CD4-positive, alpha-beta T cell treated with Interferon gamma for 1 hour (primary cell): ENCODE data around the gene AFG3L2.

Experiments
- DNase-seq: peaks from one replicate; pipeline ENCODE4 v3.0.0-alpha.2; 2020

AFG3L2 gene

DNA sequence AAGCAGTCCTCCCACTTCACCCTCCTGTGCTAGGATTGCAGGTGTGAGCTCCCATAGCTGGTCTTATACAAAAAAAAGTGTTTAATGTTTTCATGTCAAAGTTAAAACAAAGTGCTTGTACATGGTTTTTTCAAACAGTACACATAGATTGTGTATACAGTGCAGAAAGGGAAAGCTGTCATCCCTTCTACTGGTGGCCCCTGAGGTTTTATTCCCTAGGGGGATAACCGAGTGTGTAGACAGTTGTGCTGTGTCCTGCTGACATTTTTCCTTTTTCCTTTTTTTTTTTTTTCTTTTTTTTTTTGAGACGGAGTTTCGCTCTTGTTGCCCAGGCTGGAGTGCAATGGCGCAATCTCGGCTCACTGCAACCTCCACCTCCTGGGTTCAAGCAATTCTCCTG, 58.2 kb downstream of the AFG3L2 start:
- no peak for DNase-seq

DNA sequence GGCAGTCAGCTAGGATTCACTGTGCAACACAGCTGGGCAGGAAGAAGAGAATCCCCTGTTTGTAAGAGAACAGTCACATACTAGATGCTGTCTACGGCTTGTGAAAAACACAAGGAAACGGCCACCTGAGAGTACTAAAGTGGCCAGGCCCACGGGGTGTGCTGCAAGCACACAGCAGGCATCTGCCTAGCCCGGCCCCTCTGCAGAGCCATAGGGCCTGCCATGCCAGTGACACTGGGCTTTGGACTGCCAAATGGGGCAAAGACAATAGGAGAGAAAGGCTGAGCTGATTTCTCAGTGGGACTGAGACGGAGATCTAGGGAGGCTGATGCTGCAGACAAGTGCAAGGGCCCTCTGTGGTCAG, 58.7 kb downstream of the AFG3L2 start:
- no peak for DNase-seq

DNA sequence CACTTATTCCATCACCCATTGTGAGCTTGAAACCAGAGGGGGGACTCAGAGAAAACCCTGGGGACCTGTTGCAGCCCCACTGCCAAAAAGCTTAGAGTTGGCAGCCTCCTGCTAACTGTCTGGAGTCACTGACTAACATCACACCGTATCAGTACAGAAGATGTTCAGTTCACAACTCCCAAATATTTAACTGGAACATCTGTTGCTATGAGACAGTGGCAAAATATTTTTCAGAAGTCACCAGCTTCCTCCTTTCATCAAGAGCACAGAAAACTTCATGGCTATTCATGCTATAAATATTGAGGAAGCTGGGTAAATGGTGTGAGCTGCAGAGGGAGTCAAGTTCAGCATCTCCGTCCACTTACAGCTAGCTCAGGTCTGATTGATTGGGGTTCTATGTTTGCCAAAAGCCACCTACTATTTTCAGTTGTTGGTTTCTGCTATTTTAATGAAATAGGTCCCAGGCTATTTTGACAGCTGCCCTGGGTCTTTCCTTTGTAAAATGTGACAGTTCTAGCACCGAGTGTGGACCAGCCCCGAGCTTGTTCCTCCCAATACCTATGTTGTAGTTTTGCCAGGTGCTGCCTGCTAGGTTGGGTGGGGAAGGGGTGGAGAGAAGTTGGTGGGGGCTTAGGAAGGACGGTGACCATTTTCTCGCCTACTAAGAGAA, 59.2 kb downstream of the AFG3L2 start:
- DNase-seq: no peak

DNA sequence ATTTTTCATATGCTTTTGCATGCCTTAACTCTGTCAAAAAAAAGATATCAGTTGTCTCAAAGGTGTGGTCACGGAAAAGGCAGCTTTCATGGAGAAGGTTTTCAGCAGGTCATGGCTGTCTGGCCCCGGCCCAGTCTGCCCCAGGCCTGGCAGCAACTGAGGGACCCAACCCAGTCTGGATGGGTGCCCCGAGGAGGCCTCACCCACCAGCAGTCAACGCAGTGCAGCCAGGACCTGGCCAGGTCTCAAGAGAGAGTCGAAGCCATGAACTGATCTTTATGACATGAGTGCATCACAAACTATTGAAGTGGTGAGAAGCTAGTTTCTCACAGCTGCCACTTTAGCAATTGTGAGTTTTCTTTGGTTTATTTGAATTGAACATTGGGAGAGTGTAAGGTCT, 61.1 kb downstream of the AFG3L2 start:
- DNase-seq: no peak

DNA sequence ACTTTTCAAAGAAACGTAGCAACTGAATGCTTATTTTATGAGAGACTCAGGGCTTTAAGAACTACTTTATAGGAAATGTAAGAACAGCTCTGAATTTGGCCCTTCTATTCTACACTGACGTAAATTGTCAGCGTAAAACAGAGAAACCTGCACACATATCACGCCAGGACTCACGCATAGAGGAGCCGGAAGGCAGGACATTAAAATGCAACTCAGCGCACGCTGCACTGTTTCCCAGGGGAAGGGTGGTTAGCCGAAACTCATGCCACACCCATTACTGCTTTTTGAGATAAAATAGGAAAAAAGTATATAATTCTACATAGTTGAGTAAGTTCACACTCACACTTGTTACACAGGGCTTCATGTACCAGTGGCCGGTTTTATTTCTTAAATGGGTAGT, 61.5 kb downstream of the AFG3L2 start:
- no peak for DNase-seq

DNA sequence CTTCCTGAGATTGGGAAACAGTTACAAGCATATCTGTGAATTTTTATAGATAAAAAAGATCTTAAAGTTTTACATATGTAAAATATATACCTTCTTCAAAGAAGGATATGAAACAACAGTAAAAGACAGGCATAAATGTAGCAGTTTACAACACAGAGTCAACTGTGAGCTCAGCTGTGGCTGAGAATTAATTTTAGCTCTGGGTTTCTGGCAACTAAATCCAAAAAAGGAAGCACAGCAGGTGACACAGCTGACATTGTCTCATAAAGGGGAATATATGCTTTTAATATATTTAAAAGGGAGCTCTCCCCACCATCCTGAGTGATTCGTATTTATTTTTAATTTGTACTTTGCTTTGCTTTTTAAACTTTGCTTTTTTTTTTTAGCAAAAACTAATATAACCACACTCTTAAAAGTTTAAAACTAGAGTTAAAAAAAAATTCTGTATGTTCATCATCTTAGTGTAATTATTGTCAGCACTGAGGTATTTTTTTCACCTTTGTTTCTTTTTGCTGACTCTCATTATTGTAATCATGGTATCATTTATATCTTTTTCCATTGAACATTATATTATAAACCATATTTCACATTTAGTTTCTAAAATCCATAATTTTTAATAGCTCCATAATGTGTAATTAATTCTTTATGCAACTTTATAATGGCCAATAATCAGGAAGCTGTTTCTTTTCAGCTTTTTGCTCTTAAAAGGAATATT, 62.3 kb downstream of the AFG3L2 start:
- DNase-seq: no peak

DNA sequence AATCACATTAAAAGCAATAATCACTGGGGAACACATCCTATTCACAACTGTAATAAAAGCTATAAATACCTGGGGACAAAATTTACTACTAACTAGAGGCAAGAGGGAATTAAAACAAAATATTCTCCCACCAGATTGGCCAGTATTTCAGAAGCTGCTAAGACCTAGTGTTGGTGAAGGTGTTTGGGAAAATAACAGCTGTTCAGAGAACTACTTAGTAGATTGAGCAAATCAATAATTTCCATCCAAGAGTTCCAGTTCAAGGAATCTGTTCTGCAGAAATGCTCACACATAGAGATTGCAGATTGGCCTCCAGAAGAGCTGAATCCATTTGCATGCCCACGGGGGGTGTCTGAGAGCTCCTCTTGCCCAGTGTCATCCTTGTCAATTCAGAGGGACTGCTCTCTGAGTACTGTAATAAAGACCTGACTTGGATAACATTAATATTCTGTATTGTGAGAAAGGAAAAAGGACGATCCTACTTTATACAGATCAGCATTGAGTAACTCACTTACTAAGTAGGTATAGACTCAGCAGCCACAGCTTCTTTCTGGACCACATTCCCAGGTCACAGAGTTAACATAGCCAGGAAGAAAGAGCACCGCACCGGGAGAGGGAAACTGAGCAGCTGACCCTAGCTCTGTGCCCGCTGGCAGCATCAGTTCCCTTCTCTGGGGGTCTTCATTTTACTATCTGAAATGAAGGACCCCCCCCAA, 63.3 kb downstream of the AFG3L2 start:
- no peak for DNase-seq

DNA sequence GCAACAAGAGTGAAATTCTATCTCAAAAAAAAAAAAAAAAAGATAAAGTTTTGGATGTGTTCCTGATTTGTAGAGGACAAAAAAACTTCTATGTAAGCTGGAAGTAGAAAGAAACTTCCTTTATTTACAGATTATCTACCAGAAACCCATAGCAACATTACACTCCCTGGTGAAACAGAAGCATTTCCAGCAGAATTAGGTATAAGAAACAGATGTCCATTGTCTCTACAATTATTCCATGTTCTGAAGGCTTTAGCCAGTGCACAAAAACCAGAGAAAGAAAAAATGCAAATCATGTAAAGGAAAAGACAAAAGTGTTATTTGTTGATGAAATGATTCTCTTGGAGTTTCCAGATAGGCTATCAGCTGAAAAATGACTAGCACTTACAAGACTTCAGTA, 64.1 kb downstream of the AFG3L2 start:
- no peak for DNase-seq

DNA sequence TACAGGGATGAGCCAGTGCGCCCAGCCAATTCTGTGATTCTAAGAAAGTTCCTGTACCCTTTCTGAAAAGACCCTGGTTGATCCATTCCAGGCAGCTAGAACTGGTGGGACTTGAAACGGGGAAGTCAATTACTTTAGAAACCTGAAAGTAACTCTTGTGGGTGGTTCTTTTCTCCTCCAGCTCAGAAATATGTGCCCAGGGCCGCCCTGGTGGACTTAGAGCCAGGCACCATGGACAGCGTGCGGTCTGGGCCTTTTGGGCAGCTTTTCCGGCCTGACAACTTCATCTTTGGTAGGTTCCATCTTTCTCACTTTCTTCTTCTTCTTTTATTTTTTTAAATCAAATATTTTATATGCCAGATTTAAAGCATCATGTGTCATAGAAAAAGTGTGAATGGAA, 66.3 kb downstream of the AFG3L2 start:
- no peak for DNase-seq

DNA sequence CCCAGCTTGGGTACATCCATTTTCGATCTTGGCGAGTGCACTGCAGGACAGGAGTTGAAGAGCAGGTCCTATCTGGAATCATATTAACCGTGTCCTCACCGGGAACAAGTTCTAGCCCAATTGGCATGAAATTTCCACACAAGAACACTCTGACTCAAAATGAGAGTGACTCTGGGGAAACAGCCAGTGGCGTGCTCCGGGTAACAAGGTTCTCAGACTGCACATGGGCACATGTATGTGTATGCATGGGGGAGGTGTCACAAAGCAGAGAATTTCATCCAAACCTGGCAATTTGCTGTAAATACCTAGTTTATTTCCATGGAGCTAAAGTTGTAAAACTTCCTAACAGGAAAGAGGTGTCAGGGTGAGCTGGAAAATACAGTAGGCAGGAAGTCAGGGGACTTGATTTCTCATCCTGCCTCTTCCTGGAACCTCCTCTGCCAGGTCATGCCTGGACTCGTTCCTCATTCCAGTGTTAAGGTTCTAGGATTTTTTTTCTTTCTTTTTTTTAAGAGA, 67.3 kb downstream of the AFG3L2 start:
- no peak for DNase-seq

DNA sequence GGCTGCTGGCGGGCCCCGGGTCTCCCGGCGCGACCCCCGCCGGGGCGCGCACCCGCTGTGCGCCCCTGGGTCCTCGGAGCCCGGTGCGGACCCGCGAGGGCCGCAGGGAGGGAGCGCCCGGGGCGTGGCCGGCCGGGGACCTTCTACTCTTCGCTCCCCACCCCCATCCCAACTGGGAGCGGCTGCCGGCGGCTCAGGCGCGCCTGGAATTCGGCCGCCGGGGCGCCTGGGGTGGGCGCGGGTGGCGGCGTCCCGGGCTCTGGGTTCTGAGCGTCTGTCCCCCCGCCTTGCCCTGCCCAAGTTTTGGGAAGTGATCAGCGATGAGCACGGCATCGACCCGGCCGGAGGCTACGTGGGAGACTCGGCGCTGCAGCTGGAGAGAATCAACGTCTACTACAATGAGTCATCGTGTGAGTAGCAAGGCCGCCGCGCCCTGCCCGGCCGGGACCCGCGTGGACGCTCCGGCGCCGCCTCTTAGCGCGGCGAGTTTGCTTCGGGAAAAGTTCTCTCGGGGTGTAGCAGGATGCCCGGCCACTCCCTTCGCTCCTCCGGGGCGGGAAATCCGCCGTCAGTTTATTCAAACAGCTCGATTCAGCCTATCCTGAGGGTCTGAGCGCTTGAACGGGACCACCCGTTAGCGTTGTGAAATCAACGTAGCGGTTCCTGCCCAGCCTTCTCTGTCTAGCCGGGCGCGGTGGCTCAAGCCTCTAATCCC, 68.5 kb downstream of the AFG3L2 start:
- DNase-seq: peak; percentile 64

DNA sequence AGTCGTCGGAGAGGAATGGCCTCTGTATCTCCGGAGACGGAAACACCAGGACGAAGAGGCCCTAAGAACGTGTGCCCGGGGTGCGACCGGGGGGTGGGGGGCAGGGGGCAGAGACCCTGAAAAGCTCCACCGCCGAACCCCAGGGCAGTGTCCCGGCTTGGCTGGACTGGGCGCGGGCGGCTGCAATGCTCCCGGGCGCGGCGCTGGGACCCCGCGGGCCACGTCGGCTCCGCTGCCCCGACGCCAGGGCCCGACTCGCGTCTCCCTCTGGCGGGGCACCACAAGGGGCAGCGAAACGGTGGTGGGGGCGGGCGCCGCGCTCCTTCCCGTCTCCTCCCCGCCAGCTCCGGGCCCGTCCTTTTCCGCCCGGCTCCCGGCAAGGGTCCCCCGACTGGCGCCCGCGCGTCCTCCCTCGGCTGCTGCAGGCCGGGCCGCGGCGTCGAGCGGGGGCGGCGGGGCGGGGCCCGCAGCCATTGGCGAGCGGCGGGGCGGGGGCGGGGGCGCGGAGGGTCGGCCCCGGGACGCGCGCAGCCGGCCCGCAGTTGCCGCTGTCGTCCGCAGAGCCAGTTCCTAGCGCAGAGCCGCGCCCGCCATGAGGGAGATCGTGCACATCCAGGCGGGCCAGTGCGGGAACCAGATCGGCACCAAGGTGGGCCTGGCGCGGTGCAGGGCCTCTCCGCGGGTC, 69.2 kb downstream of the AFG3L2 start, which contains the start of gene TUBB6:
TUBB6 (plus strand) TSS at position 541 of the 685 bp plus-strand sequence; CDS start at position 593, 52 bp downstream.
- DNase-seq: peak; percentile 30

DNA sequence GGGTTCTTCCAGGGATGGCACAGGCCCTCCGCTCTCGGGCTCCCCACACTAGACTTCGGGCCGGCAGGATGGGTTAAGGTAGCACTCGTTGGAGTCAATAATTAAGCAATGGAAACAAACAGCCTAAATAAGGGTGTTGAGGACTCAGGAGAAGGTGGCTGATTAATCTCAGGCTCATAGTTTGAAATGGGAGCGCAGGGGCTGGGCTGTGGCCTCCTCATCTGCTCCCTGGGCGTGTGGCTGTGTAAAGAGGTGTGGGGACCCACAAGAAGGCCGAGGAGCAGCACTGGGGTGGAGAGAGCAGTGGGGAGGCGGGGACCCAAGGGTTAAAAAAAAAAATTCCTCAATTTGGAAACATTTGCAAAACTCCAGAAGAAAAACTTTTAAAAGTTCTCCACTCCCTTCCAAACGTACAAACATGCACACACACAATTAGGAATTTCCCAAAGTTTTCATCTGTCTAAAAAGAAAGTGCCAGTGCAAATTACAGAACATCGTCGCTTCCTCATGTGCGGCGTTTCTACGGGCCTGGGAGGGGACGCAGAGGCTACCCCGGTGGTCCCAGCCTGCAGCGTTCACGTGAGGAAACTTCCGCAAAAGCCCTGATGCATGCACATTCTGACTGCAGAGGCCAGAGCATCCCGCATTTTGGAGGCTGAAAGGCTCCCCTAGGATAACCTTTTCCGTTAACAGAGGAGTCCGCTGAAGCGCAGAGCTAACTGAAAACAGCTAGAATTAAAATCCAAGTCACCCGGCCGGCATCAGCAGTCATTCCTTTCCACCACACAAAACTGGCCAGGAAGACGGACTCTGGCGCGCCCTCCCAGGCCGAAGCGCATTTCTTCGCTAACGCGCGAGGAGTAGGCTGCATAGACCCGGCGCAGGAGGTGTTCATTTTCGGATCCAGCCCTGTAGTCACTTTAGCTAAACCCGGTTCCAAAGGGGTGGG, 70.0 kb downstream of the AFG3L2 start:
- DNase-seq: peak; percentile 30

DNA sequence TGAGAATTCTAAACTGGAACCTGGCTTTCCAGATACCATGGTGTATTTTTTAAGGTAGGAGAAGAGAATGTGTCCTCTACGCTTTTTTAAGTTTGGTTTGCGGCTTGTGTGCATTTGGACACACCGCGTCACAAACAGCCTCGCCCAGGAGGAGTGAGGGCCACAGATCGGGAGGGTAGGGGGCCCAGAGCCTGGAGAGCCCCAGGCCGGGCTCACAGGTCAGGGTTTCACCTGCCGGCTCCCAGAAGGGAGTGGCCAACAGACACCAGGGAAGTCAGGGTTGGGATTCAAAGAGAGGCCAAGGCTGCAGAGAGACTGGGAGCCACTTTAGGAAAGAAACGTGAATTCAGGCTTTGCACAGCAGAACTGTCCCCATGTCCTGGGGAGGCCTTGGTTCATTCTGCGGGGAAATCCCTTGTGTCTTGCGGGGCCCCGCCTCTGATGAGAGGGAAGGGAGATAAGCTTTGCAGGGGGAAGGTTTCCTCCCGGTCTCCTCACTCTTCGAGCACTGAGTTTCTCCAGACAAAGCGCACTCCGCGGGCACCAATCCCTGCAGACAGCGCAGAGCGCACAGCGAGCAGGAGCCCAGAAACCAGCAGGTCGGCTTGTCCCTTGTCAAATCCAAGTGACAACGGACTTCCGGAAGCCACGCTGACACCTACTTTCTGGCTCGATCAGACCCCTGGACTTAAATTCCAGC, 70.9 kb downstream of the AFG3L2 start:
- no peak for DNase-seq

DNA sequence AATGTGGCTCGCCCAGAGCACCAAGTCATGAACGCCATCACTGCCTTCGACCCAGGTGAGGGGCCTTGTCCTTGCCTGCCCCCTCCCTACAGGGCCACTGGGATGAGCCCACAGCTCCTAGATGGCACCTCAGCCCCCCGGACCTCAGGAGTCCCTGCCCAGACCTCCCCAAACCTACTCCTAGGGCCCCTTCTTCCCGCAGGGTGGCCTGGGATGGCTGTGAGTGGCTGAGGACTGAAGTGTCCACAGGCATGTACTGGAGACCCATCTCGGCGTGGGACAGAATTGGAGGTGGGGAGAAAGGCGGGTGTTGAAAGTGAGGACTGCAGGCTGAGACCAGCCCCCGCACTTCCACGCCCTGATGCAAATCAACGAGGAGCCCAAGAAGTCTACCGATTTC, 71.8 kb downstream of the AFG3L2 start:
- DNase-seq: no peak

DNA sequence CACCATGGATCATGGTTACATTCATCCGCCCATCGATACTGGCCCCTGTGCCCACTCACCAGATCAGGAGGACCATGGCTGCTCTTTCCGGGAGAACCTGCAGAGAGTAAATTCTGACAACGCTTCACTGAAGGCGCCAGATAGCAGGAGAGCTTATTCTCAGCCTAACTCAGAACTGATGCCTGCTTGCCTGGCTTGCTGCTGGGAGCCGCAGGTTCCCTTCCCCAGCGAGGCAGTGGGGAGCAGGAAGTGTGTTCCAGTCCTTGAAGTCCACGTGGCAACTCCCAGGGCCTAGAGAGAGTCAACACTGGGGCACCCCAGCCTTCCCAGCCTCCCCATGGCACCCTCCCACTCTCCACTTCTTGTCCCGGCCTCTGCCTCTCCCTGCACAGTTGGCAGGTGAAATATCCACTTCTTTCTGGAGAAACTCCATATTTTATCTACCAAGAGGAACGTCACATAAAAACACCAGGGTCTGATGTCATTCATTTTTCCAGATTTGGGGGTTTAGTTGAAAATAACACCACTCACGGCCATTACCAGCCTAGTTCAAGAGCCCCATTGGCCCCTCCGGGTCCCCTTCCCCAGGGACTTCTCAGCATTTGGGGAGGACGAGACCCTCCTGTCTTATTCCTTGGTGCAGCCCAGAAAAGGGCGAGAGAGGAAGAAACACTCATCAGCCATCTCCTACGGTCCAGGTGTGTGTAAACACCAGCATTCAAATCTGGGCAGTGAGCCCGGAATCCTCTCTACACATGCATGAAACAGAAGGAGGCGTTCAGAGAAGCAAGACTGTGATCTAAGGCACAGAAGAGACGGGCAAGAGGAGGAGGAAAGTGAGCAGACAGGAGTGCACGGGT, 72.4 kb downstream of the AFG3L2 start:
- no peak for DNase-seq

DNA sequence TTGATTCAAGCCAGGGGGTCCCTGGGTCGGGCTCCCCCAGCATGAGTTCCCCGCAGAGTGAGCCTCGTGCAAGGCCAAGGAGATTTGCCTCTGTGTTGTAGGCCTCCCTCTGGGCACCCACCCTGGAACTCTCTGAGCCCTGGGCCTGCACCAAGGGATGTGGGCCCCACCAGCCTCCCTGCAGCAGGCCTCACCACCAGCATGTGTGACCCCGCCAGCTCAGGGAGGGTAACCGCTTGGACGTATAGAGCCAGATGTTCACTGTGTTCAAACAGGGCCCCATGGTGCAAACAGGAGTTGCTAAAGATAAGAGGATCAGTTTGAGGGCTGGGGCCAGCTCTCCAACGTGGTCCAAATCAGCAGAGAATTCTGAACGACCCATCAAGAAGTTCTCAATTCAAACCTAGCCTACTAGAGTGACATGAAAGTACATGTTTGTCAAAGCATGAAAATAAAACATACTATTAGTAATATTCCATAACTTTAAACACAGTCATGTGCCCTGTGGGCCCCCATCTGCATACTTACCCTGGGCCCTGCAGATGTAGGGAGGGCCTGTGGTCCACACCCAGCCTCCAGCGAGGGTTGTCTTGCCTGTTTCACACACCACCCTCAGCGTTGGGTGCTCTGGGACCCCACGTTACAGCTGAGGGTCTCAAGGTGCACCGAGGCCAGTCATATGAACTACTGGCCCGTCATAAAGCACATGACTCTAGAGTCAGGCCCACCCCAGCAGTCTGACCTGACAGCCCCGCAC, 74.5 kb downstream of the AFG3L2 start:
- DNase-seq: no peak

DNA sequence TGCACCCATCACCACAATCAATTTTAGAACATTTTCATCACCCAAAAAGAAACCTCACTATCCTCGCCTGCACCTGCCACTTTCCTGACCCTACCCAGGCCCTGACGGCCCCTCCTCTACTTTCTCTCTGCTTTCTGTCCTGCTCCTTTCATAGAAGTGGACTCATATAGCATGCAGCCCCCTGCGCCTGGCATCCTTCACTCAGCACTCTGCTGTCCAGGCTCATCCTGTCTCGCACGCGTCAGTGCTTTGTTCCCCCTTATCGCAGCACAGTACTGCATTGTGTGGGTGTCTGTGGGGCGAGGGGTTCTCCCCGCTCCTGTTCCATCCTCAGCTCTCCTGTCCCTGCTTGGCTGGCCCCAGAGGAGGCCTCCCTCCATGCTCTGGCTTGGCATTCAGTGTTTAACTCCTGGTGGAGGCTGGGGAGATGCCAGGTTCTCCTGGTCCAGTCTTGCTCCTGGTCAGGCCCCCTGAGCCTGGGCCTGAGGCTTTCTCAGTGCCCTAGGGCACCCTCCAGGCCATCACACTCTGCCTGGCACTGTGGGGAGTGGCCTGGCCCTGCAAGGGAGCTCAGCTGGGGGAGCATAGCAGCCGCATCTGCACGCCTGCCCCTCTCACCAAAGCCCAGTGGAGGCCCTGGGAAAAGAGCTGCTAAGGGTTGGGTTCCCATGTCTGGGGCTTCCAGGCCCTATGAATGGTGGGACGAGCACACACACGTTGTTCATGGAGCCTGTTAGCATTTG, 75.6 kb downstream of the AFG3L2 start:
- no peak for DNase-seq
